Activated T-helper 17 cell treated with anti-CD3 and anti-CD28 coated beads, Interleukin-2, amount 50 U/mL, for 72 hours (primary cell): ENCODE results near the gene TMEM181. TPM values are rescaled to one million over a fixed set of nuclear protein-coding genes. Genes with fewer than 3 reads are reported as not detected.
A peak's percentile ranks its signal among the peaks of the same experiment; 100 is the strongest.
"Not testable (repeated sequence)": the region's sequence is repeated elsewhere in the genome, so short reads cannot be mapped to it uniquely, and the experiment has no call there.

ENCODE experiments used
- ATAC-seq: fragments of 150-1000 bp; cut with Tn5 transposase; replicated peaks from 2 replicates; pipeline ENCODE4 v1.10.0; 2021; ENCODE audit warnings: mild to moderate bottlenecking, moderate library complexity
- H3K27ac Mint-ChIP-seq: one replicate; pipeline ENCODE4 v1.8.0; 2022; ENCODE audit warnings: mixed read lengths
- H3K27me3 Mint-ChIP-seq: one replicate; pipeline ENCODE4 v1.8.0; 2022; ENCODE audit warnings: mixed read lengths
- H3K36me3 Mint-ChIP-seq: one replicate; pipeline ENCODE4 v1.8.0; 2022; ENCODE audit warnings: low read depth, mild to moderate bottlenecking, mixed read lengths
- H3K4me1 Mint-ChIP-seq: one replicate; pipeline ENCODE4 v1.8.0; 2022; ENCODE audit warnings: mixed read lengths
- H3K4me3 Mint-ChIP-seq: one replicate; pipeline ENCODE4 v1.8.0; 2022; ENCODE audit warnings: mild to moderate bottlenecking, mixed read lengths
- H3K9me3 Mint-ChIP-seq: one replicate; pipeline ENCODE4 v1.8.0; 2022; ENCODE audit warnings: mixed read lengths
- total RNA-seq, 2 donors: library from RNA; stranded (reverse); gene quantifications; one replicate each; pipeline ENCODE4 v1.2.3, GENCODE V29; 2022

Gene TMEM181
- total RNA-seq, 2 donors from 2014 or later = 11.8 to 16.4 TPM

DNA sequence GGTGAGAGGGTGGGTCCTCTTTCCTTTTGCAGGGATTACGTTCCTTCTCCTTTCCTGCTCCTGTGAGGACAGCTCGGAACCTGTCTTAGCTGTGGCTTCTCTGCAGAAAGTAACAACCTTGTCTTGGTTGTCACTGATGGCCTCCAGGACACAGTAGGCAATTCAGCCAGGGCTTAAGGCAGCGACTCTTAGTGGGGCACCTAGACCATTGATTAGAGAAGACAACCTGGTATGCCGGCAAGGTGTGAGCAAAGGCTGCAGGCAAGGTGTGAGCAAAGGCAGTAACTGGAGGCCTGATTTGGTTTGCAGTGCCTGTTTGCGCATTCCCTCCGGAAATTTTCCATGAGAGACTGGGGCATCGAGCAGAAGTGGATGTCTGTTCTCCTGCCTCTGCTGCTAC, 47.0 kb downstream of the TMEM181 start:
- peaks cover 10% of the 10 kb centered on the region for H3K4me1 Mint-ChIP-seq
- H3K27me3 Mint-ChIP-seq = no peaks in the 10 kb centered on the region
- H3K36me3 Mint-ChIP-seq = peaks cover 95% of the 10 kb centered on the region
- H3K27ac Mint-ChIP-seq = no peak overlapping the region
- no peak for ATAC-seq
- no peak overlapping the region for H3K4me3 Mint-ChIP-seq
- no peaks in the 10 kb centered on the region for H3K9me3 Mint-ChIP-seq

DNA sequence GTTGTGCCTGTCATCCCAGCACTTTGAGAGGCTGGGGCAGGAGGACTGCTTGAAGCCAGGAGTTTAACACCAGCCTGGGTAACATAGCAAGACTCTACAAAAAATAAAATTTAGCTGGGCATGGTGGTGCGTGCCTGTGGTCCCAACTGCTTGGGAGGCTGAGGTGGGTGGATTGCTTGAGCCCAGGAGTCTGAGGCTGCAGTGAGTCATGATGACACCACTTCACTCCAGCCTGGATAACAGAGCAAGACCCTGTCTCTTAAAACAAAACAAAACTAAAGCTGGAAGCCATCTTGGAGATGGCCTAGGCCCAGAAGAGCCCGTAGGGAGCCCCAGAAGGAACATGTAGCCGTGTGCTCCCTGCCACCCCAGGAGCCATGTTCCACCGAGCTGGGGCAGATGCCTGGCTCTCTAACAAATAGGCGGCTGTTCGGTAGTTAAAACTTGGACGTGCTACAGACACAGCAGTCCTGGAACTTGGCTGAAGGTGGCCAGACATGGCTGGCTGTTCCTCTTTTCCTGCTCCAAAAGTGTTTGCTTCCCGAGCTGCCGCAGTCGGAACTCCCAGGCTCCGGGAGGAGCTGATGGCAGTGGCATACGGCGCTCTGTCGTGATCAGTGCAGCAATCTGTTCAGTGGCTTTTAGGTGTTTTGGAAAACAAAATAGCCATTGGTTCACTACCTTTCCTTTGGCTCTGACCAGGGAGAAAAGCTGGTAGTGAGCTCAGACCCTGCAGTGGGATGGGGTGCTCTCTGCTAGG, 47.7 kb downstream of the TMEM181 start:
- peaks cover 10% of the 10 kb centered on the region for H3K4me1 Mint-ChIP-seq
- H3K27ac Mint-ChIP-seq = no peak overlapping the region
- no peaks in the 10 kb centered on the region for H3K27me3 Mint-ChIP-seq
- H3K36me3 Mint-ChIP-seq = peaks cover 95% of the 10 kb centered on the region
- no peak overlapping the region for H3K4me3 Mint-ChIP-seq
- ATAC-seq = no peak
- H3K9me3 Mint-ChIP-seq = no peaks in the 10 kb centered on the region

DNA sequence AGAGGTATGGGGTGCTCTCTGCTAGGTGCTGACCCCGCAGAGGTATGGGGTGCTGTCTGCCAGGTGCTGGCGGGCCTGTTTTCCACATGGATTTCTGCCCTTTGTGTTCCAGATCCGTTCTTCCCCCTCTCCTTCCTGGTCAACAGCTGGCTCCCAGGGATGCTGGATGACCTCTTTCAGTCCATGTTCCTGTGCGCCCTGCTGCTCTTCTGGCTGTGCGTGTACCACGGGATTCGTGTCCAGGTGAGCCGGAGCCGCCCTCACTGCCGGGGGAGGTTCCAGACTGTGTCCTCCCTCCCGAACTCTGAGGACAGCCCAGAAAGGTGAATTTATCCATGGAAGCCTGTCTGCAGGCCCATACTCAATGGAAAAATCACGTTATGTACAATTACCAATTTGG, 48.3 kb downstream of the TMEM181 start:
- Mint-ChIP-seq H3K27ac (no peak overlapping the region), H3K9me3 (no peaks in the 10 kb centered on the region), H3K4me1 (peaks cover 5% of the 10 kb centered on the region), H3K4me3 (no peak overlapping the region), H3K36me3 (peaks cover 95% of the 10 kb centered on the region), H3K27me3 (no peaks in the 10 kb centered on the region)
- ATAC-seq = no peak

DNA sequence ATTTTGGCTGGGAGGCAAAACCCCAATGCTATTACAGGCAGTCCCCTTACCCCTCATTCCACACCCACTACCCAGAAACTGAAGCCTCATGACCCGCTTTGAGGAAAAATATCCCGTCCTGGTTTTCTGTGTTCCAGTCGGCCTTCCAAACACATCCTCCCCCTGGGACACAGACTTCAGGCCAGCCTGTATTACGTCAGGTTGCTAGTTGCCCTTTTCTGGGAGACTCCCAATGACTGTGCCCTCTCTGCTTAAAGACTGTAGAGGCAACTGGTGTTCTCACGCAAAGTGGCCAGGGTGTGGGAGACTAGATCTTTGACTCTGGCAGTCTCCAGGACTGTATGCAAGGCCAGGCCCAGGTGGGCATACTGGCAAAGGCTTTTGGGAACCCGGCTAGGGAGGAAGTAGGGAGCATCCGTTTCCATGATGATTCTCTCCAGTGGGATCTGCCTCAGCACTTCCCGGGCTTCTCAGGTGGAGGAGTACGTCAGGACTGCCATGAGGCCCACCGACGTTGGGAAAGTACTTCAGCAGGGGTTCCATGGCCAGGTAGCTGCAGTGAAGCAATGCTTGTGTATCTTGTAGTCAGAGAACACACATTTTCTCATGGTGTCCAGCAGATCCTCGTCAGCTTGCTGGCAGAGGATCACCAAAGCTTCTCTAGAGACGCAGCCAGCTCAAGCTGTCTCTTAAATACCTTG, 49.7 kb downstream of the TMEM181 start:
- no peaks in the 10 kb centered on the region for H3K9me3 Mint-ChIP-seq
- peaks cover 5% of the 10 kb centered on the region for H3K4me1 Mint-ChIP-seq
- peaks cover 96% of the 10 kb centered on the region for H3K36me3 Mint-ChIP-seq
- ATAC-seq = no peak
- H3K4me3 Mint-ChIP-seq = no peak overlapping the region
- no peaks in the 10 kb centered on the region for H3K27me3 Mint-ChIP-seq
- H3K27ac Mint-ChIP-seq = peak overlapping the region; percentile 36

DNA sequence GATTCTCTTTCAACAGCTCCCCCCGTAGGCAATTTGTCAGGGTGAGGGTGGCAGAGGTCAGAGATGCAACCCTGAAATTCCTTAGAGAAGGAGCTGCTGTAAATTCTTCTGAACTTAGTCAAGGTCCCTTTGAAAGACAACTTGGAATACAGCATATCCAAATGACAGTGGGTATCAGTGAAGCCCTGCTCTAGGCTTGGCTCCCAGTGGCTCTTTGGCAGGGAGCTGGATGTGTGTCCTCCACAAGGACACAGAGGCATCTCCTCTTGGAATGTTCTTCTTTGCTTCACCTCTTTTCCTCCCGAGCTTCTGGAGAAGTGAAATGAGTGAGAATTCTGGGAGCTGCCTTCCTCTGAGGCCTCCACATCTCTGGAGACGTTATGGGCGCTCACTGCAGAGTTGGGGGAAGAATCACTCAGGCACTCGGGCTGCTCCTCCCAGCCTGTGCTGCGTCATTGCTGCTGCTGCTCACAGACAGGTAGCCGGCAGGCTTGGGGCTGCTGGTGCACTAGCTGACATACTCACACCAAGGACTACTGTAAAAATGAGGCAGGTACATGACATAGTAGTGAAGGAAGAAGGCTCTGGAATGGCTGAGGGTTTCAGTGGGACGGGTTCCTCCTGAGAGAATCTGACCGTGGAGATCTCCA, 50.6 kb downstream of the TMEM181 start:
- Mint-ChIP-seq H3K27ac (peak overlapping the region; percentile 36), H3K9me3 (no peaks in the 10 kb centered on the region), H3K4me3 (no peak overlapping the region), H3K36me3 (peaks cover 96% of the 10 kb centered on the region), H3K27me3 (no peaks in the 10 kb centered on the region), H3K4me1 (peaks cover 3% of the 10 kb centered on the region)
- ATAC-seq = no peak

DNA sequence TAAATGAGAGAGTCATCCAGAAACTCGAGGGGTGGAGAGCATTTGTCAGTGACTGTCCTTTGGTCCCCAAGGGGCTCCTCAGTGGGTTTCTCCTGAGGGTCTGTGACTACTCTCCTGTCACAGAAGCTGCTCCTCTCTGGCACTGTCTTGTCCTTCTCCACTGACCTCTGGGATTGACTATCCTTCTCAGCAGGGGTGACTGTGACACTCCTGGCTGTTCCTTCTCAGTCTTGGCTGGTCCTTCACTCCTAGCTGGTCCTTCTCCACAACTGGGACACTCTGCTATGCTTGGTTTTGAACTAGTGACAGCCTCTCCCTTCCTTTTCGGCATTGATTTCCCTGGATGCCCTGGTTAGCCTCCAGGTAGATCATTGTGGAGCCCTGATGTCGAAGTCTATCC, 51.1 kb downstream of the TMEM181 start:
- ATAC-seq = no peak

DNA sequence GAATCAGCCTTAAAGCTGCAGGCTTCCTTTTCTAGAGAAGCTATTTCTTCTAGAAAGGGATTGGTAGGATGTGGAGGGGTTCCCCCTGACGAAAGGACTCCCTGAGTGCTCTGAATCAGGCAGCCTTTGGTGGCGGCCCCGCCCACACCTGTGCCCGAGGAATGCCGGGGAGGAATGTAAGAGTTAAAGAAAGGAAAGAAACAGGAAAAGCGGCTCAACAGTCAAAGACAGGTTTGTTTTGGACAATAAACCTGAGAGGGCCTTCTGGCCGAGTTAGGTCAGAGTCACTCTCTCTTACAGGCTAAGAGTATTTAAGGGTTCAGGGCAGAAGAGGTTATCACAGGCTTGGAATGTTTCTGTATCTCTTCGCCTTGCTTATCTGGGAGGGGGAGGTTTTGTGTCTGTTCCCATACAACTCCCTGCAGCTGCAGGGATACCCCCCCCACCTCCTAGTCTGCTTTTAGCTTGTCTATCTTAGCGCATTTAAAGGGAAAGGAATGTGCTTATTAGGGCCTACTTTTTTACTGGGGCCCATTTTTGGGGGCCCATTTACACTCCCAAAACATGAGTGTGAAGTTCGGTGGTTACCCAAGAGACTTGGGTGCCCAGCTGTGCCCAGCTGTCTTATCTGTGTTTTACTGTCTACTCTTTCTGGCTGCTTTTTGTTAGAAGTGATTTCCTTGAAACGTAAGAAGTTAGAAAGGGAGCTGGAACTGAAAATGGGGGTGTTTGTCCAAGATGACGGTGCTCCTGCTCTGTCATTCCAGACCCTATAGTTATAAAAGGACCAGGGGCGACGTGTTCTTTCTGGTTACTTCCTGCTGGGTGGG, 51.9 kb downstream of the TMEM181 start:
- H3K27ac Mint-ChIP-seq = peak overlapping the region; percentile 69
- no peaks in the 10 kb centered on the region for H3K4me1 Mint-ChIP-seq
- no peak for ATAC-seq
- H3K9me3 Mint-ChIP-seq = no peaks in the 10 kb centered on the region
- peaks cover 96% of the 10 kb centered on the region for H3K36me3 Mint-ChIP-seq
- H3K4me3 Mint-ChIP-seq = no peak overlapping the region
- H3K27me3 Mint-ChIP-seq = no peaks in the 10 kb centered on the region

More for the DNA sequence above, 51.1 kb downstream of the TMEM181 start:
- Mint-ChIP-seq H3K27ac (peak overlapping the region; percentile 69), H3K4me1 (no peaks in the 10 kb centered on the region), H3K9me3 (no peaks in the 10 kb centered on the region), H3K27me3 (no peaks in the 10 kb centered on the region), H3K4me3 (no peak overlapping the region), H3K36me3 (peaks cover 96% of the 10 kb centered on the region)

DNA sequence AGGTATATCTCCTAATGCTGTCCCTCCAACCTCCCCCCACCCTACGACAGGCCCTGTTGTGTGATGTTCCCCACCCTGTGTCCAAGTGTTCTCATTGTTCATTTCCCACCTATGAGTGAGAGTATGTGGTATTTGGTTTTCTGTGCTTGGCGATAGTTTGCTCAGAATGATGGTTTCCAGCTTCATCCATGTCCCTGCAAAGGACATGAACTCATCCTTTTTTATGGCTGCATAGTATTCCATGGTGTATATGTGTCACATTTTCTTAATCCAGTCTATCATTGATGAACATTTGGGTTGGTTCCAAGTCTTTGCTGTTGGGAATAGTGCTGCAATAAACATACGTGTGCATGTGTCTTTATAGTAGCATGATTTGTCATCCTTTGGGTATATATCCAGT, 54.7 kb downstream of the TMEM181 start:
- H3K9me3 Mint-ChIP-seq, H3K27ac Mint-ChIP-seq, H3K4me3 Mint-ChIP-seq, ATAC-seq, H3K27me3 Mint-ChIP-seq: not testable (repeated sequence)
- H3K4me1 Mint-ChIP-seq = peaks cover 11% of the 10 kb centered on the region
- peaks cover 100% of the 10 kb centered on the region for H3K36me3 Mint-ChIP-seq

DNA sequence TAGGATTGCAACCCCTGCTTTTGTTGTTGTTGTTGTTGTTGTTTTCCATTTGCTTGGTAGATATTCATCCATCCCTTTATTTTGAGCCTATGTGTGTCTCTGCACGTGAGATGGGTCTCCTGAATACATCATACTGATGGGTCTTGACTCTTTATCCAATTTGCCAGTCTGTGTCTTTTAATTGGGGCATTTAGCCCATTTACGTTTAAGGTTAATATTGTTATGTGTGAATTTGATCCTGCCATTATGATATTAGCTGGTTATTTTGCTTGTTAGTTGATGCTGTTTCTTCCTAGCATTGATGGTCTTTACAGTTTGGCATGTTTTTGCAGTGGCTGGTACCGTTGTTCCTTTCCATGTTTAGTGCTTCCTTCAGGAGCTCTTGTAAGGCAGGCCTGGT, 58.4 kb downstream of the TMEM181 start:
- peaks cover 20% of the 10 kb centered on the region for H3K4me1 Mint-ChIP-seq
- not testable (repeated sequence) for H3K9me3 Mint-ChIP-seq, H3K4me3 Mint-ChIP-seq, H3K27me3 Mint-ChIP-seq, ATAC-seq
- peaks cover 95% of the 10 kb centered on the region for H3K36me3 Mint-ChIP-seq
- peak overlapping the region; percentile 78 for H3K27ac Mint-ChIP-seq

DNA sequence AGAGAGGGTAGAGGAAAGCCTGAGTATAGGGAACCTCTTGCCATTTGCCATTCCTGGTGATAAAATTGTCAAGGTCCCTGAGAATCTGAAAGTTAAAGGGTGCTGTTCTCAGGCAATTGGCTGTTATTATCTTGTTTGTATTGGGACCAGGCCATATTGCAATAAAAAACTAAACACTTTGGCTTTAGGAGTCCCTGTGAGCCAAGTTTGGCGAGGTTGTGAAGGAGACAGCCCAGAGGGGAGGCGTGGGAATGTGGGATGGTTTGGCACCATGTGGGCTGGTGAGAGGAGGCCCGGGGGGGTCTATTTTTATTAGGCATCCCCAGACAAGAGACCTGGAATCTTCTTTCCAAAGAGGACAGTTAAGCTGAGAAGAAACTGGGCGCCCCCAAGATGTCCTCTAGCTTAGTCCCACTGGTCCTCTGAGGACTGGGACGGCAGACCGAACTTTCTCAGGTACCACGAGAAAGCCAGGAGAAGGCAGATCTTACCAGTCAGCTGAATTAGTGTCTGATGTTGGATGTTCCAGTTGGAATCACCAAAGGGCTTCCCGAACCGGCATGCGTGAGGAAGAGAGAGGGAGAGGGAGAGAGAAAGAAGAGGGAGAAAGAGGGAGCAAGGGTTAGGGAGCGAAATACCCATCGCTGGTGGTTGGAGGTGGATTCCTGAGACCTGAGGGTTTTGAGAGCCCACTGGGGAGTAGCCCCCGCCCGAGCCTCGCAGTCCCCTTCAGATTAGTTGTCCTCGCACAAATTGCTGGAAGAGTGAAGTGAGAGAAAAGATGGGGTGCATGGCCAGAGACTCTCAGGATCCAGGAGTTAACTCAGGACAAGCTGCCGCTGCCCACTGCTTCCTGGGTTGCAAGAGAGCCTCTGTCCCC, 60.3 kb downstream of the TMEM181 start:
- Mint-ChIP-seq H3K4me3 (no peak overlapping the region), H3K27me3 (no peaks in the 10 kb centered on the region), H3K9me3 (no peaks in the 10 kb centered on the region), H3K27ac (peak overlapping the region; percentile 2), H3K4me1 (peaks cover 20% of the 10 kb centered on the region), H3K36me3 (peaks cover 93% of the 10 kb centered on the region)
- ATAC-seq = no peak

DNA sequence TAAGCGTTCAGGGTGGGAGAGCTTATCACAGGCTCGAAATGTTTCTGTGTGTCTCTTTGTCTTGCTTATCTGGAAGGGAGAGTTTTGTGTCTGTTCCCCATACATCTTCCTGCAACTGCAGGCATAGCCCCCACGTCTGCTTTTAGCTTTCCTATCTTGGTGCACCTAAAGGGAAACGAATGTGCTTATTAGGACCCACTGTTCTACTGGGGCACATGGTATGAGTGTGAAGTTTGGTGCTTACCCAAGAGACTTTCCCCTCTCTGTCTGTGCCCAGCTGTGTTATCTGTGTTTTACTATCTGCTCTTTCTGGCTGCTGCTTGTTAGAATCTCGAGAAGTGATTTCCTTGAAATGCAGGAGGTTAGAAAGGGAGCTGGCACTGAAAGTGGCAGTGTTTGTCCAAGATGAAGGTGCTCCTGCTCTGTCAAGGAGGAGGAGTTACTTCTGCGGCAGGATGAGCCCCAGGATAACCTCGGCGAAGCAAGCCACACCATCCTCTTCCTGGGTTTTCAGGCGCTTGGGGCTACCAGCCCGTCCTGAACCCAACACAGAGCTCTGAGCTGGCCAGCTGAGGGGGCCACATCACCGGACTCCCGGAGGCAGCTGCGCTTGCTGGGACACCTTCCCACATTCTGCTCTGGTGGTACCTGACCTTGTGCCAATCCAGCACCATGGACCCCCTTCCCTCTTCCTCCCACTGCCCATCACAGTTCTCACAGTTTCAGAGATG, 61.2 kb downstream of the TMEM181 start:
- Mint-ChIP-seq H3K27me3 (no peaks in the 10 kb centered on the region), H3K27ac (peak overlapping the region; percentile 2), H3K4me3 (no peak overlapping the region), H3K4me1 (peaks cover 24% of the 10 kb centered on the region), H3K9me3 (no peaks in the 10 kb centered on the region), H3K36me3 (peaks cover 93% of the 10 kb centered on the region)
- ATAC-seq = no peak

DNA sequence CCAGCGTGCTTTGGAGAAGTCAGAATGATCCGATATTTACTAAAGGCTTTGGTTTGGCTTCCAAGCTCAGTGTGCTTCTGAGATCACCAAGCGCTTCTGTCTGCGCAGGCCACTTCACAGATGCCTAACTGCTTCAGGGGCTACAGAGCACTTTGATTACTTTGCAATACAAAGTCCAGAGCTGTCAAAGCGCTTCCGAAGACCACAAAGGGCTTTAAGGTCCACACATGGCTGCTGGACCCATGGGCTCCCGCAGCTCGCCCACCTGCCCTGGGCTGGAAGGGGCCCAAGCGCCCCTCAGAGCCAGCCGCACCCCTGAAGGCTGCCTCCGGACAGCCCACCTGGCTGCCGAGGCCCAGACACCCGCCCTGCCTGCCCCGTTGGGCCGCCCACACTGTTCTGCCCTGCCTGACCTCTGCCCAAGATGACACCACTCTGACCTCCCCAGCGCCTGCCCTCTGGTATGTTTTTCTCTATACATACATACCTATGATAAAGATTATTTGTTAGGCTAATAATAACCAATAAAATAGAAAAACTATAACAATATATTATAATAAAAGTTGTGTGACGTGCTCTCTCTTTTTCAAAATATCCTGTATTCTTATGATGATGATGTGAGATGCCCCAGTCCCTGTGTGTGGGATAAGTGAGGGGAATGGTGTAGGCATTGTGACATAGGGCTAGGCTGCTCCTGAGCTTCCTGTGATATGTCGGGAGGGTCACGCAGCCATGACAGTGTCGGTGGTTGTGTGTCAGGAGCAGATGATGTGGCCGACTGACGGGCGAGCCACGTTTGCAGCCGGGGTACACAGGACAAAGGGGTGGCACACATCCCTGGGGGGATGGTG, 62.0 kb downstream of the TMEM181 start:
- H3K36me3 Mint-ChIP-seq = peaks cover 93% of the 10 kb centered on the region
- no peaks in the 10 kb centered on the region for H3K27me3 Mint-ChIP-seq
- peak; percentile 29 for ATAC-seq
- H3K4me1 Mint-ChIP-seq = peaks cover 25% of the 10 kb centered on the region
- H3K4me3 Mint-ChIP-seq = no peak overlapping the region
- no peaks in the 10 kb centered on the region for H3K9me3 Mint-ChIP-seq
- H3K27ac Mint-ChIP-seq = peak overlapping the region; percentile 52
